ENCODE results near the gene FAM110D. TPM values are rescaled to one million over a fixed set of nuclear protein-coding genes. Genes with fewer than 3 reads are reported as not detected.

The FAM110D gene
- polyA plus RNA-seq, 1 of the 3 experiments (the other 2 are of a cell fraction) = 0.64 TPM

DNA sequence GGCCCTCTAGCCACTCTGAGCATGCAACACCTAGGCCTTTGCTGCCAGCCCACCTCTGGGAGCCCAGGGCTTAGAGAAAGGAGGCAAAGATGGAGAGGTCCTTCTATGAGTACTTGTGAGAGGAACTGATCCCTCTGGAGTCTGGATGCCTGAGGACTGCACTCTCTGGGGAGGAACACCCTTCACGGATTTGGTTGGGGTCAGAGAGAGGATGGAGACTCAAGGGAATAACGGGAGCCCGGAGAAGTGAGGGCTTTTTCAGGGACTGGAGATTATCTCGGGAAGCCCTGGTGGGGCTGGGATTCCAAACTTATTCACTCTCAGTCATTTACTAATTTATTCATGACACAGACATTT lies 10.3 kb downstream of the FAM110D start:
- Histone ChIP-seq H3K4me1 (ENCODE audit: control insufficient read depth in 1 of 2, insufficient read depth in 2 of 2, low read depth in 1 of 2, low read length in 1 of 2) (peaks cover 0 to 22% of the 10 kb centered on the region in 2 experiments; a peak in 2 of 4 replicates), H3K4me3 (ENCODE audit: low read depth in 2 of 2, low read length in 1 of 2) (no peak overlapping the region; a peak in 1 of 4 replicates), H3F3A (replicated peaks; ENCODE audit: insufficient read depth) (peaks cover 9% of the 10 kb centered on the region), H3K79me2 (ENCODE audit: insufficient read depth) (peaks cover 17% of the 10 kb centered on the region; the same call in 1 of the 2 replicates), H3K9me2 (no peaks in the 10 kb centered on the region), H3K27me3 (ENCODE audit: insufficient read depth) (no peaks in the 10 kb centered on the region), H3K27ac (ENCODE audit: low read depth in 2 of 2, low read length in 1 of 2) (peak overlapping the region in 1 of 2 experiments; percentile 17; a peak in 1 of 4 replicates), H3K9me3 (no peaks in the 10 kb centered on the region), H4K20me1 (ENCODE audit: insufficient read depth) (no peaks in the 10 kb centered on the region), H3K9ac (no peak overlapping the region), H3K36me3 (replicated peaks in 1 of 2; ENCODE audit: control insufficient read depth in 1 of 2, insufficient read depth in 2 of 2, low read length in 1 of 2) (peaks cover 0 to 2% of the 10 kb centered on the region in 2 experiments), H2AFZ (ENCODE audit: low read depth) (no peak overlapping the region; the same call in none of the 2 replicates), H3K4me2 (peak overlapping the region; percentile 95)
- CTCF ChIA-PET = interaction anchor here (0.6 to 2.7 kb wide), 34 partner anchors 8 to 171 kb away, joined by 3 to 28 read pairs (median 4); partner anchors contain the start of genes CEP85 and PAFAH2
- WGBS (ENCODE audit: low lambda C conversion rate) = 79% methylated on average over 4 of the region's 4 CpGs
- POLR2A ChIA-PET = interaction anchor here (1.6 kb wide), 1 partner anchor 64 kb away, joined by 3 read pairs; the partner anchor contains the start of gene CEP85
- TF ChIP-seq MXI1 (IDR thresholded peaks at IDR 0.05; ENCODE audit: low read depth, low read length) (no peak), CHD2 (IDR thresholded peaks at IDR 0.05; ENCODE audit: low read length, partially characterized antibody) (no peak), ZBTB33 (IDR thresholded peaks at IDR 0.05; ENCODE audit: borderline replicate concordance, low read depth) (no peak), FOXM1 (IDR thresholded peaks at IDR 0.05; ENCODE audit: low read depth) (no peak), GATA2 (CRISPR knock-in tag; IDR thresholded peaks at IDR 0.05) (no peak), POLR2AphosphoS5 (IDR thresholded peaks at IDR 0.05; ENCODE audit: low read depth, low read length) (no peak), TAF1 (IDR thresholded peaks at IDR 0.05; ENCODE audit: borderline replicate concordance, low read depth, low read length) (no peak), JUND (IDR thresholded peaks at IDR 0.05) (no peak), RAD21 (IDR thresholded peaks at IDR 0.05; ENCODE audit: low read length) (no peak), SIN3A (IDR thresholded peaks at IDR 0.05; ENCODE audit: borderline replicate concordance, low read depth, low read length) (no peak), FOSL2 (IDR thresholded peaks at IDR 0.05; ENCODE audit: borderline replicate concordance, low read depth) (no peak), MEF2A (IDR thresholded peaks at IDR 0.05; ENCODE audit: borderline replicate concordance, low read depth) (no peak), RCOR1 (IDR thresholded peaks at IDR 0.05; ENCODE audit: low read length) (no peak), YY1 (IDR thresholded peaks at IDR 0.05; ENCODE audit: low read depth) (no peak), EZH2phosphoT487 (IDR thresholded peaks at IDR 0.05; ENCODE audit: borderline replicate concordance, low read depth) (no peak), TCF12 (IDR thresholded peaks at IDR 0.05) (no peak)
- TF ChIP-seq, protein P1, sequence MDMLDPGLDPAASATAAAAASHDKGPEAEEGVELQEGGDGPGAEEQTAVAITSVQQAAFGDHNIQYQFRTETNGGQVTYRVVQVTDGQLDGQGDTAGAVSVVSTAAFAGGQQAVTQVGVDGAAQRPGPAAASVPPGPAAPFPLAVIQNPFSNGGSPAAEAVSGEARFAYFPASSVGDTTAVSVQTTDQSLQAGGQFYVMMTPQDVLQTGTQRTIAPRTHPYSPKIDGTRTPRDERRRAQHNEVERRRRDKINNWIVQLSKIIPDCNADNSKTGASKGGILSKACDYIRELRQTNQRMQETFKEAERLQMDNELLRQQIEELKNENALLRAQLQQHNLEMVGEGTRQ (IDR thresholded peaks at IDR 0.05; ENCODE audit: borderline replicate concordance, low read depth, low read length) = no peak
- TF ChIP-seq, protein P2, sequence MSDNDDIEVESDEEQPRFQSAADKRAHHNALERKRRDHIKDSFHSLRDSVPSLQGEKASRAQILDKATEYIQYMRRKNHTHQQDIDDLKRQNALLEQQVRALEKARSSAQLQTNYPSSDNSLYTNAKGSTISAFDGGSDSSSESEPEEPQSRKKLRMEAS (IDR thresholded peaks at IDR 0.05; ENCODE audit: low read depth) = no peak
- TF ChIP-seq, protein P3, sequence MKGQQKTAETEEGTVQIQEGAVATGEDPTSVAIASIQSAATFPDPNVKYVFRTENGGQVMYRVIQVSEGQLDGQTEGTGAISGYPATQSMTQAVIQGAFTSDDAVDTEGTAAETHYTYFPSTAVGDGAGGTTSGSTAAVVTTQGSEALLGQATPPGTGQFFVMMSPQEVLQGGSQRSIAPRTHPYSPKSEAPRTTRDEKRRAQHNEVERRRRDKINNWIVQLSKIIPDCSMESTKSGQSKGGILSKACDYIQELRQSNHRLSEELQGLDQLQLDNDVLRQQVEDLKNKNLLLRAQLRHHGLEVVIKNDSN (IDR thresholded peaks at IDR 0.05; ENCODE audit: borderline replicate concordance, low read depth) = no peak
- no peak for DNase-seq
